ENCODE data around the gene TPRG1.

TPRG1 gene

GRCh38 chr3:189363590-189364255 lies 192.0 kb downstream of the TPRG1 start:
- DNase-seq, result no peak

GRCh38 chr3:189365609-189366564 lies 194.1 kb downstream of the TPRG1 start:
- DNase-seq, result no peak

GRCh38 chr3:189368384-189368783 lies 196.6 kb downstream of the TPRG1 start:
- no peak for DNase-seq

GRCh38 chr3:189369636-189370035 lies 197.9 kb downstream of the TPRG1 start:
- no peak for DNase-seq

GRCh38 chr3:189372243-189372642 lies 200.5 kb downstream of the TPRG1 start:
- DNase-seq, result no peak

Data from effector CD8-positive, alpha-beta T cell (primary cell).